ENCODE results near the gene ICAM2.
"Not testable (repeated sequence)": the region's sequence is repeated elsewhere in the genome, so short reads cannot be mapped to it uniquely, and the experiment has no call there.

ICAM2 gene

GRCh38 chr17:63984651-63985386 lies 35.6 kb downstream of the ICAM2 start:
- no peak for DNase-seq (ENCODE audit: low read depth, low spot score)

GRCh38 chr17:63984236-63984635 lies 36.2 kb downstream of the ICAM2 start:
- H3K4me3 ChIP-seq (ENCODE audit: low read length): no peak overlapping the region
- DNase-seq (ENCODE audit: low read depth, low spot score): no peak

More at GRCh38 chr17:63984651-63985386, 35.6 kb downstream of the ICAM2 start:
- no peak overlapping the region for H3K4me3 ChIP-seq (ENCODE audit: low read length)

- no peak for DNase-seq (ENCODE audit: low read depth, low spot score)
- H3K4me3 ChIP-seq (ENCODE audit: low read length): no peak overlapping the region
Measured at GRCh38 chr17:63983320-63983719, 37.1 kb downstream of the ICAM2 start.

- not testable (repeated sequence) for DNase-seq (ENCODE audit: low read depth, low spot score); H3K4me3 ChIP-seq (ENCODE audit: low read length)
Measured at GRCh38 chr17:63982641-63983040, 37.8 kb downstream of the ICAM2 start.

- H3K4me3 ChIP-seq (ENCODE audit: low read length): no peak overlapping the region
- DNase-seq (ENCODE audit: low read depth, low spot score): no peak
Measured at GRCh38 chr17:63978272-63979200, 41.9 kb downstream of the ICAM2 start.

- DNase-seq (ENCODE audit: low read depth, low spot score): no peak
- H3K4me3 ChIP-seq (ENCODE audit: low read length): no peak overlapping the region
Measured at GRCh38 chr17:63976702-63977101, 43.7 kb downstream of the ICAM2 start.

GRCh38 chr17:63975541-63976092 lies 44.8 kb downstream of the ICAM2 start:
- H3K4me3 ChIP-seq (ENCODE audit: low read length): no peak overlapping the region
- DNase-seq (ENCODE audit: low read depth, low spot score): no peak

GRCh38 chr17:63974594-63975192 lies 45.7 kb downstream of the ICAM2 start:
- DNase-seq (ENCODE audit: low read depth, low spot score): no peak
- H3K4me3 ChIP-seq (ENCODE audit: low read length): no peak overlapping the region

- no peak for DNase-seq (ENCODE audit: low read depth, low spot score)
- H3K4me3 ChIP-seq (ENCODE audit: low read length): no peak overlapping the region
Measured at GRCh38 chr17:63973930-63974593, 46.4 kb downstream of the ICAM2 start.

GRCh38 chr17:63973247-63973646 lies 47.2 kb downstream of the ICAM2 start:
- no peak overlapping the region for H3K4me3 ChIP-seq (ENCODE audit: low read length)
- DNase-seq (ENCODE audit: low read depth, low spot score): no peak

- DNase-seq (ENCODE audit: low read depth, low spot score): no peak
- H3K4me3 ChIP-seq (ENCODE audit: low read length): no peak within 1 kb of the TSS
Measured at GRCh38 chr17:63972796-63973195, 47.6 kb downstream of the ICAM2 start, which contains the start of gene SCN4A. TSS of gene SCN4A (minus strand) at chr17:63972918. CDS start at chr17:63972841, 77 bp downstream.

- no peak for DNase-seq (ENCODE audit: low read depth, low spot score)
Measured at GRCh38 chr17:63969278-63969677, 51.2 kb downstream of the ICAM2 start.

GRCh38 chr17:63967953-63968352 lies 52.5 kb downstream of the ICAM2 start:
- no peak for DNase-seq (ENCODE audit: low read depth, low spot score)

More at GRCh38 chr17:63969278-63969677, 51.2 kb downstream of the ICAM2 start:
- H3K4me3 ChIP-seq (ENCODE audit: low read length): no peak overlapping the region

GRCh38 chr17:63966646-63967264 lies 53.7 kb downstream of the ICAM2 start:
- DNase-seq (ENCODE audit: low read depth, low spot score): peak; percentile 54
- no peak overlapping the region for H3K4me3 ChIP-seq (ENCODE audit: low read length)

More at GRCh38 chr17:63967953-63968352, 52.5 kb downstream of the ICAM2 start:
- no peak overlapping the region for H3K4me3 ChIP-seq (ENCODE audit: low read length)

- no peak for DNase-seq (ENCODE audit: low read depth, low spot score)
- no peak overlapping the region for H3K4me3 ChIP-seq (ENCODE audit: low read length)
Measured at GRCh38 chr17:63963123-63963522, 57.3 kb downstream of the ICAM2 start.

GRCh38 chr17:63962298-63962744 lies 58.1 kb downstream of the ICAM2 start:
- no peak overlapping the region for H3K4me3 ChIP-seq (ENCODE audit: low read length)
- DNase-seq (ENCODE audit: low read depth, low spot score): no peak

- no peak overlapping the region for H3K4me3 ChIP-seq (ENCODE audit: low read length)
- DNase-seq (ENCODE audit: low read depth, low spot score): peak; percentile 42
Measured at GRCh38 chr17:63961355-63962212, 58.8 kb downstream of the ICAM2 start.
